Stimulated activated CD8-positive, alpha-beta memory T cell treated with anti-CD3 and anti-CD28 coated beads, Interleukin-4, amount 100 ng/mL, for 48 hours (primary cell): ENCODE measurements around the gene BBS7.
A peak's percentile ranks its signal among the peaks of the same experiment; 100 is the strongest.

ENCODE experiments used
- DNase-seq: peaks from one replicate; pipeline ENCODE4 v3.0.0-alpha.2; 2020

Gene BBS7

GRCh38 chr4:121824171-121824527 lies 46.1 kb downstream of the BBS7 start:
- no peak for DNase-seq

GRCh38 chr4:121823505-121824170 lies 46.6 kb downstream of the BBS7 start, which contains the start of gene CCNA2:
TSS of gene CCNA2 (minus strand) at chr4:121823883. CDS start at chr4:121823628, 255 bp downstream.
- peak; percentile 98 for DNase-seq

- DNase-seq = peak; percentile 50
Measured at GRCh38 chr4:121822796-121823504, 47.3 kb downstream of the BBS7 start.

GRCh38 chr4:121822047-121822446 lies 48.2 kb downstream of the BBS7 start:
- DNase-seq = no peak

GRCh38 chr4:121819216-121819965 lies 50.9 kb downstream of the BBS7 start:
- DNase-seq = no peak

- DNase-seq = no peak
Measured at GRCh38 chr4:121818215-121818614, 52.1 kb downstream of the BBS7 start.

- DNase-seq = no peak
Measured at GRCh38 chr4:121817701-121818100, 52.6 kb downstream of the BBS7 start.

- DNase-seq = no peak
Measured at GRCh38 chr4:121817006-121817405, 53.3 kb downstream of the BBS7 start.

- no peak for DNase-seq
Measured at GRCh38 chr4:121814756-121815155, 55.5 kb downstream of the BBS7 start.

- DNase-seq = no peak
Measured at GRCh38 chr4:121811122-121811521, 59.2 kb downstream of the BBS7 start.

- no peak for DNase-seq
Measured at GRCh38 chr4:121806411-121806810, 63.9 kb downstream of the BBS7 start.

- DNase-seq = no peak
Measured at GRCh38 chr4:121801715-121802075, 68.6 kb downstream of the BBS7 start.

GRCh38 chr4:121800961-121801714 lies 69.1 kb downstream of the BBS7 start, which contains the start of gene EXOSC9:
TSS of gene EXOSC9 (plus strand) at chr4:121801323. CDS start at chr4:121801425, 102 bp downstream.
- peak; percentile 98 for DNase-seq

- no peak for DNase-seq
Measured at GRCh38 chr4:121800638-121800960, 69.7 kb downstream of the BBS7 start.

- no peak for DNase-seq
Measured at GRCh38 chr4:121799867-121800501, 70.3 kb downstream of the BBS7 start.

GRCh38 chr4:121799208-121799823 lies 71.0 kb downstream of the BBS7 start:
- no peak for DNase-seq

GRCh38 chr4:121796283-121796682 lies 74.0 kb downstream of the BBS7 start:
- no peak for DNase-seq

- no peak for DNase-seq
Measured at GRCh38 chr4:121794505-121795188, 75.6 kb downstream of the BBS7 start.

- no peak for DNase-seq
Measured at GRCh38 chr4:121792966-121793365, 77.3 kb downstream of the BBS7 start.

- DNase-seq = no peak
Measured at GRCh38 chr4:121791481-121791880, 78.8 kb downstream of the BBS7 start.

- DNase-seq = no peak
Measured at GRCh38 chr4:121790976-121791375, 79.3 kb downstream of the BBS7 start.
